Measurements from ENCODE around the gene ADGRG6. TPM values are rescaled to one million over a fixed set of nuclear protein-coding genes. Genes with fewer than 3 reads are reported as not detected.
A peak's percentile ranks its signal among the peaks of the same experiment; 100 is the strongest.

The ADGRG6 gene
- total RNA-seq, 1 experiment from 2014 or later: 31.0 TPM

DNA sequence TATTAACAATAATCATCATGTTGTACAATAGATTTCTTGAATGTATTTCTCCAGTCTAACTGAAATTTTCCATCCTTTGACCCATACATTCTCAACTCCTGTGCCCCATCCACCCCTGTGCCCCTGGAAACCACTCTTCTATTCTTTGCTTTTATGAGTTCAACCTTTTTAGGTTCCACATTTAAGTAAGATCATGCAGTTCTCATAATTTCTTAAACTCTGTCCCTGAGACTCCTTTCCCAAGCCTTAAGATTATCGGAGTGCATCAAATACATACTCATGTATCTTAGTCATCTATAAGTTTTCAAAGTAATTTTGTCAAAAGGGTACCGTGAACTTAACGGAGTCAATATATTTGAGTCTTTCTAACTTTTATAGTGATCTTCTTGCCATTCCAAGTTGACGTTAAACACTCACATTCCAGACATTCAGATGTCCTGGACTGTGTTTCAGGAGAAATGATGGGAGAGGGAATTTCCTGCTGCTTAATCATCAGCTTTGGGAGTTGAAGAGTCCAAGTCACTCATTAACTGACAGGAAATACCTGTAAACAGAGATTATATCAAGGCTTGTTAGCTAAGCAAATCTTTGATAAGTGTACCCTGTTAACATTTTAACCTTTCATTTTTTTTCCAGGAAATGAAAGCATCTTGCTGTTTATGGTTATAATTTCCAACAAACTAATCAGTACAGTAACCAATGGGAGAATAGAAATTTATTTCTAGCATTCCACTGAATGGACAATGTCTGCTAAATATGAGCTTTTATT, 73.3 kb downstream of the ADGRG6 start:
- peak; percentile 95 for DNase-seq (ENCODE audit: low spot score)

GRCh38 chr6:142376115-142376514, 74.3 kb downstream of the ADGRG6 start:
- no peak for DNase-seq (ENCODE audit: low spot score)

DNA sequence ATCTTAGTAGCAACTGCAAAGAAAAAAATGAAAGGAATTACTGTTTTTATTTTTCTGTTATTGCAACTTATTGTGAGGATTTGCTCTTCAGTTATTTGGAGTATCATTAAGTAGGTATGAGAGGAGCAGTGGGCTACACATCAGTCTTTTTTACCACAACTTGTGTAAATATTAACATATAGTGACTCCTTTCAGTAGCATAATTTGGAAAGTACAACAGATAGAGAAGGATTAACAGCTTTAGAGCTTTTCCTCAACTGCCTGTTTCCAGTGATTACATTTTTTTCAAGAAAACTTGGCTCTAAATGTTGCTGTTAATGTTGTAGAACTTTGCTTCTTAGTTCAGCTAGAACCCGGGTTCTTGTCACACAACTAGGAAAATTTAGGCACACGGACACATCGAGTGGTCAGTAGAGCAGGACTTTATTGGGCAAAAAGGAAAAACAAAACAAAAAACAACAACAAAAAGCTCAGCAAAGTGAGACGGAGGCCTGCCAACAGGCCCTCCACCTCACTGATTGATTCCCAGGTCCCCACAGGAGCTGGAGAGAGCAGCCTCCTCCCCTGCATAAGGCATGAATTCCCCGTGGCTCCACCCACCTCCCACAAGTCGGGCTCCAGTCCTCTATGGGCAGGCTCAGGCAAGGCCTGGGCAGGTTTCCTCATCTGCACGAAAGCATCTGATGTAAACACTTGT, 75.1 kb downstream of the ADGRG6 start:
- peak; percentile 78 for DNase-seq (ENCODE audit: low spot score)

DNA sequence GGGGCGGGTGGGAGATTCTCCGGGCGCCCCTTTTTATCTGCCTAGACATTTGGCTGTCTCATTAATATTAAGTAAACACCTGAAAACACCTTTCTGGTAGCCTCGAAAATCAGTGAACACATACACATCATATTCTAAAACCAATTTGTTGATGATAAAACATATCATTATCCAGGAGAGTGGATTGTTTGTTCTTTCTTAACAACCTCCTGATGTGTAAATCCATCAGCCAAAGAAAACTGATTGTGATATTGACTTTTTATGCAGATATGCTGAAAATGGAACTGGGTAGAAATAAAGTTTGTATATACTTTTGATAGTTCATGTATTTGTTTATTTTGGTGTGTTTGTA, 75.7 kb downstream of the ADGRG6 start:
- DNase-seq (ENCODE audit: low spot score): no peak

GRCh38 chr6:142378138-142378875, 76.5 kb downstream of the ADGRG6 start:
- peak; percentile 87 for DNase-seq (ENCODE audit: low spot score)

DNA sequence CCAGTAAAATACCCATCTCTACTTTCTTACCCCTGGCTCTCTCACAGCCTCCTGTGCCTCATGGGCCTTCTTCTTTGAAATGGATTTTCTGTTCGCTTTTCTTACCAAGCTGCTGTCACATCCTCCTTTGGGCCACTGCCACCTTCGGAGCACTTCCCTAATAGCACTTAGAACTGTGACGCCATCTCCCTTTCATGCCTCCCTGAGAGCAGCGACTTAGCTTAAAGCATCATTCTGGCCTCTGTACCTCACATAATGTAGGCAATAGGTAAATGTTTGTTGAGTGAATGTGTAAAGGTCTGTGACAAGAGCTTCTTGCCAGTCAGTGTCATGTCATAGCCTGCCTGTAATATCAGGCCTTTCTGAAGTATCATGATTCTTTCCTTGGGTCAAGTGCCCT, 78.8 kb downstream of the ADGRG6 start:
- DNase-seq (ENCODE audit: low spot score): no peak

GRCh38 chr6:142381181-142381580, 79.4 kb downstream of the ADGRG6 start:
- DNase-seq (ENCODE audit: low spot score): no peak

GRCh38 chr6:142381845-142382378, 80.1 kb downstream of the ADGRG6 start:
- DNase-seq (ENCODE audit: low spot score): no peak

GRCh38 chr6:142384519-142385254, 82.9 kb downstream of the ADGRG6 start:
- no peak for DNase-seq (ENCODE audit: low spot score)

- no peak for DNase-seq (ENCODE audit: low spot score)
Observed at GRCh38 chr6:142385352-142385751, 83.5 kb downstream of the ADGRG6 start.

DNA sequence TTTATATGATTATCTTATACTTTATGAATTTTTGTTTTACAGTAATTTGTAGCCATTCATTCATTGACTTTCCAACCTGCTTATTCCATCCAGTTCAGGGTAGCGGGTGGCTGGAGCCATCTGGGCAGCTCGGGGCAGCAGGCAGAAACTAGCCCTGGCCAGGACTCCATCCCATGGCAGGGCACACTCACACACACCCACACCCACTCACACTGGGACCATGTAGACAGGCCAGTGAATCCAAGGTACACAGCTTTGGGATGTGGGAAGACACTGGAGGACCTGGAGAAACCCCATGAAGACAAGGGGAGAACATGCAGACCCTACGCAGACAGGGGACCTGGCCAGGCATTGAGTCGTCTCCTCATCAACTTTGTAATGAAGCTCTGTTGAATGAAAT, 84.8 kb downstream of the ADGRG6 start:
- no peak for DNase-seq (ENCODE audit: low spot score)

- peak; percentile 57 for DNase-seq (ENCODE audit: low spot score)
Observed at GRCh38 chr6:142387997-142388815, 86.4 kb downstream of the ADGRG6 start.

- no peak for DNase-seq (ENCODE audit: low spot score)
Observed at GRCh38 chr6:142395266-142395665, 93.5 kb downstream of the ADGRG6 start.

GRCh38 chr6:142395768-142396231, 94.0 kb downstream of the ADGRG6 start:
- DNase-seq (ENCODE audit: low spot score): no peak

- DNase-seq (ENCODE audit: low spot score): no peak
Observed at GRCh38 chr6:142398353-142398752, 96.5 kb downstream of the ADGRG6 start.

DNA sequence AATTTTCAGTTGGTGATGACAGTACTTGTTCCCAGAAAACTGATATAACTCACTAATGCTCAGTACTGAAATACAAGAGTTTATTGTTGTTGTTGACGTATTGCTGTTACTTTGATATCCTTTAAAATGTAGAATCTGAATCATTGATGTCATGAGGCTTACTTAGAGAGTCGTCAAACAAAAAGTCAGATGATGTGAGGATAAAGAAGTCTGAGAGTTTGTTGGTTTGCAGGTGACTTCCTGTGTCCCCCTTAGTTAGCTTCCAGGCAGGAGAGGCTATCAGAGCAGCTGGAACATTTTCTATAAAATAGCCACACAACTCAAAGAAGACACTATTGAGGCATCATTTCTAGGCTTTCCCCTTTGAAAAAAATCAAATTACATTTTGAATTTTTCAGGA, 97.9 kb downstream of the ADGRG6 start:
- no peak for DNase-seq (ENCODE audit: low spot score)

GRCh38 chr6:142400495-142400894, 98.7 kb downstream of the ADGRG6 start:
- DNase-seq (ENCODE audit: low spot score): peak; percentile 51

DNA sequence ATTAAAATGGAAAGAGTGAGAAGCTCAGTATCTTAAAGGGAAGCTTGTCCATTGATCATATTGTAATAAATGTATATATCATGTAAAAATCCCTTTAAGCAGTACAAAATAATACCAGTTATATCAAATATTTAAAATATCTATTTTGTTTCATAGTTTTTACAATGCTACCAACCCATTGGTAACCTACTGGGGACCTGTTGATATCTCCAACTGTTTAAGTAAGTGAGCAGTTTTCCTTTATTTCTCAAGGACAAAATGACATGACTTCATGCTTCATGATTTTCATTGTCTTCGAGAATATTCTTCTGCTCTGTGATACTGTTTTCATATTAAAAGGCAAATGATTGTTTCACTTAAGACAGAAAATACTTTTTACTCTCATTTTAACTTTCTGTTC, 100.0 kb downstream of the ADGRG6 start:
- no peak for DNase-seq (ENCODE audit: low spot score)

GRCh38 chr6:142404751-142405150, 102.9 kb downstream of the ADGRG6 start:
- no peak for DNase-seq (ENCODE audit: low spot score)

- DNase-seq (ENCODE audit: low spot score): no peak
Observed at GRCh38 chr6:142406131-142406530, 104.3 kb downstream of the ADGRG6 start.

Measured in A172 (cell line).